HEK293 (cell line): ENCODE data around the gene ADI1.

Experiments used
- CTCF ChIA-PET: fragments of 350-600 bp; formaldehyde crosslinking; extraction: SDS; loops from one replicate; lab custom pipeline; 2021; ENCODE audit warnings: antibody characterized with exemption; lab: Yijun Ruan, JAX
- POLR2A ChIA-PET: fragments of 300-600 bp; formaldehyde crosslinking; extraction: SDS; loops from one replicate; lab custom pipeline; 2020; ENCODE audit warnings: antibody characterized with exemption, inconsistent platforms; lab: Yijun Ruan, JAX
- H3K27ac ChIP-seq: fragments of 200-500 bp; sonication (Bioruptor generic); 2 replicates; pipeline ENCODE4 v1.5.1; 2014; ENCODE audit warnings: low read depth, low read length, control low read depth, inconsistent platforms; ENCODE audit errors: extremely low read depth
- H3K36me3 ChIP-seq, 2 experiments: fragments of 200-500 bp in 1 of 2; sonication (Bioruptor generic) in 1 of 2; 1 replicate in 1 of 2; 2 replicates in 1 of 2; pipeline ENCODE4 v1.5.1; 2014 to 2017; ENCODE audit warnings: inconsistent platforms in 2 of 2, low read length in 2 of 2; ENCODE audit not compliant: control insufficient read depth in 2 of 2, insufficient read depth in 1 of 2
- H3K4me1 ChIP-seq: fragments of 200-500 bp; sonication (Bioruptor generic); 2 replicates; pipeline ENCODE4 v1.5.1; 2014; ENCODE audit warnings: mild to moderate bottlenecking, low read length, inconsistent platforms; ENCODE audit not compliant: control insufficient read depth, insufficient read depth
- H3K4me3 ChIP-seq: 2 replicates; pipeline ENCODE4 v1.5.1; 2011; ENCODE audit warnings: low read depth, mild to moderate bottlenecking, control low read depth, low read length, moderate library complexity
- H3K9me3 ChIP-seq: fragments of 200-500 bp; sonication (Bioruptor generic); 2 replicates; pipeline ENCODE4 v1.5.1; 2014; ENCODE audit warnings: low read depth, low read length, inconsistent platforms; ENCODE audit not compliant: control insufficient read depth, insufficient read depth
- GLI2 ChIP-seq: fragments of 450-650 bp; formaldehyde crosslinking; IDR thresholded peaks from 2 replicates; pipeline ENCODE4; 2017; ENCODE audit warnings: missing biosample characterization, missing genetic modification characterization, low read depth, borderline replicate concordance
- HOXC10 ChIP-seq: sonication (generic); formaldehyde crosslinking; IDR thresholded peaks from 2 replicates; pipeline ENCODE4 v1.8.1; 2023; ENCODE audit warnings: mild to moderate bottlenecking, missing genetic modification reagents
- INSM2 ChIP-seq: fragments of 450-650 bp; formaldehyde crosslinking; IDR thresholded peaks from 2 replicates; pipeline ENCODE4 v1.5.1; 2016; ENCODE audit warnings: missing biosample characterization, missing genetic modification characterization
- MEIS1 ChIP-seq: sonication (generic); formaldehyde crosslinking; IDR thresholded peaks from 2 replicates; pipeline ENCODE4 v1.8.1; 2022; ENCODE audit warnings: missing genetic modification reagents, mild to moderate bottlenecking, borderline replicate concordance
- REST ChIP-seq: fragments of 450-650 bp; formaldehyde crosslinking; IDR thresholded peaks from 2 replicates; pipeline ENCODE4 v1.5.1; 2016; ENCODE audit warnings: missing biosample characterization, missing genetic modification characterization
- ZBTB1 ChIP-seq: fragments of 450-650 bp; formaldehyde crosslinking; IDR thresholded peaks from 2 replicates; pipeline ENCODE4 v1.5.1; 2016; ENCODE audit warnings: missing biosample characterization, missing genetic modification characterization
- ZBTB17 ChIP-seq: fragments of 450-650 bp; formaldehyde crosslinking; IDR thresholded peaks from 2 replicates; pipeline ENCODE4 v1.5.1; 2016; ENCODE audit warnings: missing biosample characterization, missing genetic modification characterization
- ZBTB21 ChIP-seq: fragments of 450-650 bp; formaldehyde crosslinking; IDR thresholded peaks from 2 replicates; pipeline ENCODE4 v1.5.1; 2017; ENCODE audit warnings: missing biosample characterization, missing genetic modification characterization
- ZBTB44 ChIP-seq: fragments of 450-650 bp; IDR thresholded peaks from 2 replicates; pipeline ENCODE4 v1.5.1; 2018; ENCODE audit warnings: missing biosample characterization, mild to moderate bottlenecking, missing genetic modification characterization
- ZBTB48 ChIP-seq: fragments of 450-650 bp; formaldehyde crosslinking; IDR thresholded peaks from 2 replicates; pipeline ENCODE4 v1.5.1; 2016; ENCODE audit warnings: missing biosample characterization, missing genetic modification characterization
- ZFHX2 ChIP-seq: fragments of 450-650 bp; formaldehyde crosslinking; conservative IDR thresholded peaks from 2 replicates; pipeline ENCODE4 v1.5.1; 2016; ENCODE audit warnings: missing biosample characterization, missing genetic modification characterization
- ZIC2 ChIP-seq: fragments of 450-650 bp; formaldehyde crosslinking; IDR thresholded peaks from 2 replicates; pipeline ENCODE4 v1.5.1; 2016; ENCODE audit warnings: missing biosample characterization, missing genetic modification characterization
- ZNF133 ChIP-seq: fragments of 450-650 bp; formaldehyde crosslinking; IDR thresholded peaks from 2 replicates; pipeline ENCODE4 v1.5.1; 2016; ENCODE audit warnings: missing biosample characterization, missing genetic modification characterization
- ZNF146 ChIP-seq: fragments of 450-650 bp; formaldehyde crosslinking; IDR thresholded peaks from 2 replicates; pipeline ENCODE4 v1.5.1; 2016; ENCODE audit warnings: missing biosample characterization, missing genetic modification characterization
- ZNF174 ChIP-seq: fragments of 450-650 bp; formaldehyde crosslinking; IDR thresholded peaks from 2 replicates; pipeline ENCODE4 v1.5.0; 2017; ENCODE audit warnings: missing biosample characterization, mild to moderate bottlenecking, missing genetic modification characterization
- ZNF24 ChIP-seq: fragments of 450-650 bp; formaldehyde crosslinking; IDR thresholded peaks from 2 replicates; pipeline ENCODE4 v1.5.1; 2016; ENCODE audit warnings: missing biosample characterization, missing genetic modification characterization
- ZNF280C ChIP-seq: fragments of 450-650 bp; formaldehyde crosslinking; IDR thresholded peaks from 2 replicates; pipeline ENCODE4 v1.5.1; 2016; ENCODE audit warnings: missing biosample characterization, missing genetic modification characterization
- ZNF302 ChIP-seq: fragments of 450-650 bp; formaldehyde crosslinking; IDR thresholded peaks from 2 replicates; pipeline ENCODE4 v1.5.1; 2016; ENCODE audit warnings: missing biosample characterization, missing genetic modification characterization, low read depth
- ZNF37A ChIP-seq: fragments of 450-650 bp; IDR thresholded peaks from 2 replicates; pipeline ENCODE4 v1.5.1; 2018; ENCODE audit warnings: missing biosample characterization, missing genetic modification characterization
- ZNF394 ChIP-seq: fragments of 450-650 bp; formaldehyde crosslinking; IDR thresholded peaks from 2 replicates; pipeline ENCODE4 v1.5.1; 2016; ENCODE audit warnings: missing biosample characterization, missing genetic modification characterization, mild to moderate bottlenecking, moderate library complexity, borderline replicate concordance
- ZNF433 ChIP-seq: fragments of 450-650 bp; formaldehyde crosslinking; IDR thresholded peaks from 2 replicates; pipeline ENCODE4 v1.5.1; 2016; ENCODE audit warnings: missing biosample characterization, missing genetic modification characterization, low read depth
- ZNF549 ChIP-seq: fragments of 450-650 bp; IDR thresholded peaks from 2 replicates; pipeline ENCODE4 v1.5.1; 2018; ENCODE audit warnings: missing biosample characterization, missing genetic modification characterization, mild to moderate bottlenecking, inconsistent platforms, moderate library complexity
- ZNF600 ChIP-seq: fragments of 450-650 bp; formaldehyde crosslinking; IDR thresholded peaks from 2 replicates; pipeline ENCODE4 v1.5.1; 2016; ENCODE audit warnings: missing biosample characterization, missing genetic modification characterization
- ZNF626 ChIP-seq: fragments of 450-650 bp; sonication (Bioruptor Pico); formaldehyde crosslinking; IDR thresholded peaks from 2 replicates; pipeline ENCODE4 v1.5.1; 2018; ENCODE audit warnings: missing biosample characterization, missing genetic modification characterization, inconsistent platforms
- ZNF704 ChIP-seq: fragments of 450-650 bp; formaldehyde crosslinking; IDR thresholded peaks from 2 replicates; pipeline ENCODE4 v1.5.1; 2016; ENCODE audit warnings: missing biosample characterization, missing genetic modification characterization
- ZNF843 ChIP-seq: fragments of 450-650 bp; formaldehyde crosslinking; IDR thresholded peaks from 2 replicates; pipeline ENCODE4 v1.5.1; 2016; ENCODE audit warnings: missing biosample characterization, missing genetic modification characterization

ADI1 gene

GRCh38 chr2:3532941-3533340, 13.6 kb upstream of the ADI1 start:
- ChIA-PET POLR2A (no interaction called here), CTCF (no interaction called here)
- Histone ChIP-seq H3K4me1 (no peaks in the 10 kb centered on the region; the same call in 1 of the 2 replicates), H3K9me3 (no peaks in the 10 kb centered on the region), H3K36me3 (peaks cover under 1 to 14% of the 10 kb centered on the region in 2 experiments; a peak in 2 of 3 replicates), H3K4me3 (no peak overlapping the region), H3K27ac (no peak overlapping the region)
- TF ChIP-seq ZNF704: no peak
- no peak for TF ChIP-seq ZNF549 (tag by site-specific recombination)
- no peak for TF ChIP-seq ZFHX2 (tag by site-specific recombination)
- no peak for TF ChIP-seq ZNF433 (tag by site-specific recombination)
- TF ChIP-seq HOXC10: no peak
- TF ChIP-seq MEIS1 (CRISPR knock-in tag): no peak
- TF ChIP-seq ZNF600 (tag by site-specific recombination): no peak
- TF ChIP-seq ZNF280C (tag by site-specific recombination): no peak
- no peak for TF ChIP-seq ZBTB17

GRCh38 chr2:3529316-3530025, 10.1 kb upstream of the ADI1 start:
- H3K9me3 ChIP-seq: no peaks in the 10 kb centered on the region
- ChIA-PET POLR2A (no interaction called here), CTCF (interaction anchor here (0.7 kb wide), 1 partner anchor 44 kb away, joined by 3 read pairs; no protein-coding TSS in a partner anchor)
- H3K36me3 ChIP-seq: peaks cover 3 to 12% of the 10 kb centered on the region in 2 experiments; a peak in 2 of 3 replicates
- no peaks in the 10 kb centered on the region for H3K4me1 ChIP-seq
- no peak overlapping the region for H3K27ac ChIP-seq
- H3K4me3 ChIP-seq: no peak overlapping the region
- TF ChIP-seq ZNF24 (tag by site-specific recombination) (no peak), ZBTB1 (no peak), ZBTB48 (tag by site-specific recombination) (no peak), ZNF146 (no peak), REST (tag by site-specific recombination) (no peak), ZNF626 (tag by site-specific recombination) (no peak), ZNF37A (tag by site-specific recombination) (no peak), ZBTB44 (no peak), ZNF394 (tag by site-specific recombination) (no peak), ZNF843 (tag by site-specific recombination) (no peak), ZBTB21 (no peak), ZIC2 (tag by site-specific recombination) (no peak), ZNF133 (tag by site-specific recombination) (no peak), ZNF302 (no peak), GLI2 (tag by site-specific recombination) (no peak), INSM2 (no peak), ZNF174 (no peak), ZNF433 (tag by site-specific recombination) (no peak)
